ENCODE data around the gene AMFR. TPM values are rescaled to one million over a fixed set of nuclear protein-coding genes. Genes with fewer than 3 reads are reported as not detected.

The AMFR gene
- total and polyA plus RNA-seq, 2 of the 13 experiments (the other 11 are each of a cell fraction or from before 2014, with no cell fraction given) = 52.9 to 108 TPM

DNA sequence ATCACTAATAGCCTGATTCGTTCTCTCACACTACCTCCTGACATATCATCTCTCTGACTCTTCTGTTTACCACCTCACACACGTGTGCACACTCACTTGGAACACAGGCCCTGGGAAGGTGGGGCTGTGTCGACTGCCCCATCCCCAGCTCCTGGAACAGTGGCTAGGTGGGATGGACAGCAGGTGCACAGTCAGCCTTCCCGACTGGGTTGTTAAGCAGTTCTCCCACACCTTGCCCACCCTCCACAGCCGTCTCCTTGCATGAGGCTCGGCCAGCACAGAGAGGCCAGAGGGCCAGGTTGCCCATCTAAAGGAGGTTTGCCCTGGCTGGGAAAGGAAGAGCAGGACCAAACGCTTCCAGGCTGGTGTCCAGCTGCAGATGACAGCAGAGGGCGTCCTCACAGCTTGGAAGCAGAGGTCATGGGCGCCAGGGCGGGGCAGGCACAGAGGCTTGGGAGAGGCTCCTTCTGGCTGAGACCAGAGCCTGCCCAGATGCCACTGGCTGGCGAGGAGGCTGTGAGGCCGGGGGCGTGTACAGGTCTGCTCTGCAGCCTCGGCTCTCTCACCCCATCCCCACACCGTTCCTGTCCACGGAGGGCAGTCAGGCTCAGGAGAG is 92.8 kb downstream of the AMFR start (continued):
- TF ChIP-seq ZNF318 (CRISPR knock-in tag; IDR thresholded peaks at IDR 0.05) (peak; percentile 54; the same call in 1 of the 2 replicates), ZNF329 (CRISPR knock-in tag; IDR thresholded peaks at IDR 0.05; ENCODE audit: low read depth) (no peak), KDM5A (IDR thresholded peaks at IDR 0.05; ENCODE audit: borderline replicate concordance, low read length) (no peak), ZNF724P (CRISPR knock-in tag; IDR thresholded peaks at IDR 0.05; ENCODE audit: borderline replicate concordance) (no peak), THYN1 (CRISPR knock-in tag; IDR thresholded peaks at IDR 0.05; ENCODE audit: borderline replicate concordance, low read depth) (no peak), ZNF784 (CRISPR knock-in tag; IDR thresholded peaks at IDR 0.05; ENCODE audit: borderline replicate concordance) (no peak), KLF15 (CRISPR knock-in tag; IDR thresholded peaks at IDR 0.05; ENCODE audit: borderline replicate concordance) (no peak), KDM6A (CRISPR knock-in tag; IDR thresholded peaks at IDR 0.05; ENCODE audit: low read depth) (no peak), TBP (CRISPR knock-in tag; IDR thresholded peaks at IDR 0.05) (no peak), ZBTB2 (CRISPR knock-in tag; IDR thresholded peaks at IDR 0.05; ENCODE audit: low read depth) (no peak), MNT (IDR thresholded peaks at IDR 0.05) (no peak), MYPOP (CRISPR knock-in tag; IDR thresholded peaks at IDR 0.05) (no peak), MATR3 (CRISPR knock-in tag; IDR thresholded peaks at IDR 0.05) (no peak), MAZ (IDR thresholded peaks at IDR 0.05; ENCODE audit: borderline replicate concordance, low read depth, low read length) (peak; percentile 85; the same call in 1 of the 2 replicates), MAZ (CRISPR knock-in tag; IDR thresholded peaks at IDR 0.05; ENCODE audit: low read depth) (peak; percentile 79; the same call in 1 of the 2 replicates)
